IMR-90 (cell line): ENCODE results near the gene TRIO.

Source experiments
- CEBPB ChIP-seq: IDR thresholded peaks from 2 replicates; pipeline ENCODE4 v1.6.1; 2012; ENCODE audit warnings: low read depth, low read length, improper control_type of control experiment
- CTCF ChIP-seq: conservative IDR thresholded peaks from 2 replicates; pipeline ENCODE4 v1.5.1; 2012; ENCODE audit warnings: mild to moderate bottlenecking, low read depth, low read length, improper control_type of control experiment
- FOS ChIP-seq: fragments of 150-350 bp; IDR thresholded peaks from 2 replicates; pipeline ENCODE4 v1.6.1; 2016; ENCODE audit warnings: low read depth, low read length
- MXI1 ChIP-seq: IDR thresholded peaks from 2 replicates; pipeline ENCODE4 v1.6.1; 2012; ENCODE audit warnings: low read depth, mild to moderate bottlenecking, low read length, moderate library complexity, borderline replicate concordance
- POLR2A ChIP-seq: IDR thresholded peaks from 2 replicates; pipeline ENCODE4 v1.6.1; 2012; ENCODE audit warnings: mild to moderate bottlenecking, low read depth, low read length
- RAD21 ChIP-seq: IDR thresholded peaks from 2 replicates; pipeline ENCODE4 v1.6.1; 2012; ENCODE audit warnings: low read length, improper control_type of control experiment
- RCOR1 ChIP-seq: IDR thresholded peaks from 2 replicates; pipeline ENCODE4 v1.6.1; 2012; ENCODE audit warnings: mild to moderate bottlenecking, low read length, improper control_type of control experiment; ENCODE audit not compliant: insufficient replicate concordance
- RFX5 ChIP-seq: IDR thresholded peaks from 2 replicates; pipeline ENCODE4 v1.8.0; 2012; ENCODE audit warnings: low read depth, mild to moderate bottlenecking, low read length, moderate library complexity
- TF ChIP-seq, protein P1 (sequence below): fragments of 150-350 bp; IDR thresholded peaks from 2 replicates; pipeline ENCODE4 v1.6.1; 2016; ENCODE audit warnings: low read depth, mild to moderate bottlenecking, low read length, moderate library complexity, borderline replicate concordance

DNA sequence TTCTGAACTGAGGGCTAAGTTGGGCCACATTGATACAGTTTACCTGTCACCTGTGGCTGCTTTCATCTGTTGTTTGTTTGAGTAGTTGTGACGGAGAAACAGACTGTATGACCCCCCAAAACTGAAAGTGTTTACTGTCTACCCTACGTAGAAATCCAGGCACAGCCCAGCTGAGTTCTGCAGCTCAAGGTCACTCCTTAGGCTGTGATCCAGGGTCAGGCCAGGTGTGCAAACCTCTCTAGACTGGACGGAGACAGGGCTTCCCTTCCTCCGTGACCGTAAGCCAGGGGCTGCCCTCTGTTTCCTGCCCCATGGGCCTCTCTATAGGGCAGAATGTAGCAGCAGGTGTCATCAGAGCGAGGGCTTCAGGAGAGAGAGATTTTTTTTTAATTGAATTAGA lies 230.5 kb downstream of the TRIO start:
- TF ChIP-seq CTCF (no peak), POLR2A (no peak), CEBPB (no peak), MXI1 (no peak), RFX5 (no peak), RCOR1 (no peak), FOS (no peak), RAD21 (no peak)
- TF ChIP-seq, protein P1, sequence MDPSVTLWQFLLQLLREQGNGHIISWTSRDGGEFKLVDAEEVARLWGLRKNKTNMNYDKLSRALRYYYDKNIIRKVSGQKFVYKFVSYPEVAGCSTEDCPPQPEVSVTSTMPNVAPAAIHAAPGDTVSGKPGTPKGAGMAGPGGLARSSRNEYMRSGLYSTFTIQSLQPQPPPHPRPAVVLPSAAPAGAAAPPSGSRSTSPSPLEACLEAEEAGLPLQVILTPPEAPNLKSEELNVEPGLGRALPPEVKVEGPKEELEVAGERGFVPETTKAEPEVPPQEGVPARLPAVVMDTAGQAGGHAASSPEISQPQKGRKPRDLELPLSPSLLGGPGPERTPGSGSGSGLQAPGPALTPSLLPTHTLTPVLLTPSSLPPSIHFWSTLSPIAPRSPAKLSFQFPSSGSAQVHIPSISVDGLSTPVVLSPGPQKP = no peak
